WTC11 (cell line): ENCODE data around the gene ANKRD33B. TPM values are rescaled to one million over a fixed set of nuclear protein-coding genes. Genes with fewer than 3 reads are reported as not detected.

Source experiments
- ATAC-seq: fragments of 200-7000 bp; cut with Tn5 transposase; 2 replicates; pipeline ENCODE4 v1.10.0; 2021; ENCODE audit warnings: mild to moderate bottlenecking, moderate library complexity
- CTCF ChIA-PET: fragments of 300-600 bp; sonication (Branson Sonifier 250); formaldehyde crosslinking; loops from one replicate; lab custom pipeline; 2021; ENCODE audit warnings: antibody characterized with exemption; lab: Charles Lee
- POLR2A ChIA-PET: fragments of 350-600 bp; sonication (Branson Sonifier 250); formaldehyde crosslinking; loops from one replicate; lab custom pipeline; 2021; ENCODE audit warnings: antibody characterized with exemption; lab: Charles Lee
- DNase-seq: peaks from one replicate; pipeline ENCODE4 v3.0.0; 2021; ENCODE audit warnings: low spot score
- H3K27ac Mint-ChIP-seq: 2 replicates; pipeline ENCODE4 v1.8.0; 2021; ENCODE audit warnings: mixed read lengths
- H3K27me3 Mint-ChIP-seq: 2 replicates; pipeline ENCODE4 v1.8.0; 2021; ENCODE audit warnings: low read depth, mild to moderate bottlenecking, moderate library complexity, mixed read lengths
- H3K36me3 Mint-ChIP-seq: 2 replicates; pipeline ENCODE4 v1.8.0; 2021; ENCODE audit warnings: mixed read lengths
- H3K4me1 Mint-ChIP-seq: 2 replicates; pipeline ENCODE4 v1.8.0; 2022; ENCODE audit warnings: mixed read lengths
- H3K4me3 Mint-ChIP-seq: 2 replicates; pipeline ENCODE4 v1.8.0; 2021; ENCODE audit warnings: mild to moderate bottlenecking, moderate library complexity, mixed read lengths
- H3K9me3 Mint-ChIP-seq: 2 replicates; pipeline ENCODE4 v1.8.0; 2021; ENCODE audit warnings: mixed read lengths
- ATF1 ChIP-seq: sonication (generic); formaldehyde crosslinking; IDR thresholded peaks from 2 replicates; pipeline ENCODE4 v1.8.1; 2023; ENCODE audit warnings: mild to moderate bottlenecking, moderate library complexity, missing genetic modification reagents
- CBFB ChIP-seq: sonication (generic); formaldehyde crosslinking; IDR thresholded peaks from 2 replicates; pipeline ENCODE4 v1.8.1; 2022; ENCODE audit warnings: mild to moderate bottlenecking, low read depth, missing genetic modification reagents
- CREB1 ChIP-seq: sonication (generic); formaldehyde crosslinking; IDR thresholded peaks from 2 replicates; pipeline ENCODE4 v1.8.0; 2023; ENCODE audit warnings: mild to moderate bottlenecking, missing genetic modification reagents
- EMX1 ChIP-seq: fragments of 250-450 bp; sonication (Bioruptor Pico); IDR thresholded peaks from 2 replicates; pipeline ENCODE4 v1.8.0; 2021; ENCODE audit warnings: mild to moderate bottlenecking
- FOXJ3 ChIP-seq: sonication (generic); formaldehyde crosslinking; IDR thresholded peaks from 2 replicates; pipeline ENCODE4 v1.9.0; 2021; ENCODE audit warnings: missing genetic modification reagents, mild to moderate bottlenecking, borderline replicate concordance
- MXD4 ChIP-seq: fragments of 250-450 bp; sonication (Bioruptor Pico); IDR thresholded peaks from 2 replicates; pipeline ENCODE4 v1.8.0; 2021; ENCODE audit warnings: mild to moderate bottlenecking, moderate library complexity, borderline replicate concordance
- MYBL2 ChIP-seq: sonication (generic); formaldehyde crosslinking; IDR thresholded peaks from 2 replicates; pipeline ENCODE4 v1.8.1; 2023; ENCODE audit warnings: mild to moderate bottlenecking, moderate library complexity, missing genetic modification reagents
- NR1H2 ChIP-seq: sonication (generic); formaldehyde crosslinking; IDR thresholded peaks from 2 replicates; pipeline ENCODE4 v1.9.0; 2021; ENCODE audit warnings: mild to moderate bottlenecking, moderate library complexity, missing genetic modification reagents
- NR2C2 ChIP-seq: sonication (generic); formaldehyde crosslinking; IDR thresholded peaks from 2 replicates; pipeline ENCODE4 v1.8.0; 2022; ENCODE audit warnings: mild to moderate bottlenecking, missing genetic modification reagents
- NR3C1 ChIP-seq: sonication (generic); formaldehyde crosslinking; conservative IDR thresholded peaks from 2 replicates; pipeline ENCODE4 v1.8.1; 2023; ENCODE audit warnings: low read depth, mild to moderate bottlenecking, missing genetic modification reagents
- PRRX2 ChIP-seq: fragments of 250-450 bp; sonication (Bioruptor Pico); IDR thresholded peaks from 2 replicates; pipeline ENCODE4 v1.8.0; 2021; ENCODE audit warnings: mild to moderate bottlenecking
- RORB ChIP-seq: fragments of 250-450 bp; sonication (Bioruptor Pico); IDR thresholded peaks from 2 replicates; pipeline ENCODE4 v1.9.0; 2021; ENCODE audit warnings: mild to moderate bottlenecking
- SMAD4 ChIP-seq: sonication (generic); formaldehyde crosslinking; IDR thresholded peaks from 2 replicates; pipeline ENCODE4 v1.8.0; 2022; ENCODE audit warnings: mild to moderate bottlenecking, missing genetic modification reagents
- SP1 ChIP-seq: sonication (generic); formaldehyde crosslinking; conservative IDR thresholded peaks from 2 replicates; pipeline ENCODE4 v1.8.1; 2022; ENCODE audit warnings: missing genetic modification reagents
- TCF7 ChIP-seq: sonication (generic); formaldehyde crosslinking; IDR thresholded peaks from 2 replicates; pipeline ENCODE4 v1.8.0; 2022; ENCODE audit warnings: mild to moderate bottlenecking, low read depth, missing genetic modification reagents, moderate library complexity
- TEAD1 ChIP-seq: sonication (generic); formaldehyde crosslinking; IDR thresholded peaks from 2 replicates; pipeline ENCODE4 v1.8.0; 2022; ENCODE audit warnings: mild to moderate bottlenecking, missing genetic modification reagents
- TP53 ChIP-seq: sonication (generic); formaldehyde crosslinking; IDR thresholded peaks from 2 replicates; pipeline ENCODE4 v1.8.1; 2023; ENCODE audit warnings: mild to moderate bottlenecking, missing genetic modification reagents
- ZNF121 ChIP-seq: sonication (generic); formaldehyde crosslinking; IDR thresholded peaks from 2 replicates; pipeline ENCODE4 v1.8.0; 2023; ENCODE audit warnings: missing genetic modification reagents
- ZNF219 ChIP-seq: sonication (generic); formaldehyde crosslinking; IDR thresholded peaks from 2 replicates; pipeline ENCODE4 v1.8.0; 2023; ENCODE audit warnings: missing genetic modification reagents, mild to moderate bottlenecking, borderline replicate concordance
- ZNF232 ChIP-seq: sonication (generic); formaldehyde crosslinking; IDR thresholded peaks from 2 replicates; pipeline ENCODE4 v1.8.0; 2022; ENCODE audit warnings: mild to moderate bottlenecking, missing genetic modification reagents
- ZNF423 ChIP-seq: fragments of 250-450 bp; sonication (Bioruptor Pico); IDR thresholded peaks from 2 replicates; pipeline ENCODE4 v2.1.2; 2022; ENCODE audit warnings: mild to moderate bottlenecking, moderate library complexity
- total RNA-seq: library from RNA; stranded (reverse); gene quantifications from 3 replicates; pipeline ENCODE4 v1.2.3, GENCODE V29; 2021
- TF ChIP-seq, protein P1 (sequence below): sonication (generic); formaldehyde crosslinking; IDR thresholded peaks from 2 replicates; pipeline ENCODE4 v1.8.1; 2022; ENCODE audit warnings: missing genetic modification reagents, borderline replicate concordance
- TF ChIP-seq, protein P2 (sequence below): fragments of 250-450 bp; sonication (Bioruptor Pico); IDR thresholded peaks from 2 replicates; pipeline ENCODE4 v1.9.0; 2021; ENCODE audit warnings: moderate library complexity, mild to moderate bottlenecking, inconsistent platforms, borderline replicate concordance
- TF ChIP-seq, protein P3 (sequence below): sonication (generic); formaldehyde crosslinking; IDR thresholded peaks from 2 replicates; pipeline ENCODE4 v1.8.0; 2022; ENCODE audit warnings: mild to moderate bottlenecking, missing genetic modification reagents
- TF ChIP-seq, protein P4 (sequence below): fragments of 250-450 bp; sonication (Bioruptor Pico); IDR thresholded peaks from 2 replicates; pipeline ENCODE4 v1.9.0; 2021; ENCODE audit warnings: mild to moderate bottlenecking
- TF ChIP-seq, protein P5 (sequence below): sonication (generic); formaldehyde crosslinking; IDR thresholded peaks from 2 replicates; pipeline ENCODE4 v1.8.0; 2022; ENCODE audit warnings: mild to moderate bottlenecking, missing genetic modification reagents
- TF ChIP-seq, protein P6 (sequence below): fragments of 200-600 bp; IDR thresholded peaks from 2 replicates; pipeline ENCODE4 v1.8.0; 2022; ENCODE audit warnings: antibody characterized with exemption
- TF ChIP-seq, protein P7 (sequence below): sonication (generic); formaldehyde crosslinking; IDR thresholded peaks from 2 replicates; pipeline ENCODE4 v1.8.0; 2023; ENCODE audit warnings: missing genetic modification reagents
- TF ChIP-seq, protein P8 (sequence below): sonication (generic); formaldehyde crosslinking; IDR thresholded peaks from 2 replicates; pipeline ENCODE4 v1.8.1; 2022; ENCODE audit warnings: mild to moderate bottlenecking, moderate library complexity, missing genetic modification reagents

The ANKRD33B gene
- total RNA-seq, 1 experiment from 2014 or later = 9.2 TPM

DNA sequence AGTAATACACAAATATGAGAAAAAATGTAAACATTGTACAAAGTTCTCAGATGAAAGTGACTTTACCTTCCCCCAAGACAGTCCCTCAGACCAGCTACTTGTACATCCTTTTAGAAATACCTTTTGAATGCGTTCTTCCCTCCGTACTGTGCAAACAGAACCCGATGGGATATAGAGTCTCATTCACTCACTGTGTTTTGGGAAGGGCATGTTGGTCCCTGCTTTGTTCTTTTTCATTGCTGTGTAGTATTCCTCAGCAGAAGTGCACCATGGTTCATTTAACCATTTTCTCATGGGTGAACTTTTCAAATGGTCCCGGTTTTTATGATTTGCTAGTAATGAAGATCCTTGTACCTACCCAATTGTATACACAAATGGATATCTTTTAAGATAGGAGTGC, 94.4 kb downstream of the ANKRD33B start (continued):
- TF ChIP-seq FOXJ3 (no peak), NR2C2 (CRISPR knock-in tag) (no peak), MXD4 (CRISPR knock-in tag) (no peak), ZNF232 (CRISPR knock-in tag) (no peak), NR3C1 (CRISPR knock-in tag) (no peak)
- TF ChIP-seq, protein P1, sequence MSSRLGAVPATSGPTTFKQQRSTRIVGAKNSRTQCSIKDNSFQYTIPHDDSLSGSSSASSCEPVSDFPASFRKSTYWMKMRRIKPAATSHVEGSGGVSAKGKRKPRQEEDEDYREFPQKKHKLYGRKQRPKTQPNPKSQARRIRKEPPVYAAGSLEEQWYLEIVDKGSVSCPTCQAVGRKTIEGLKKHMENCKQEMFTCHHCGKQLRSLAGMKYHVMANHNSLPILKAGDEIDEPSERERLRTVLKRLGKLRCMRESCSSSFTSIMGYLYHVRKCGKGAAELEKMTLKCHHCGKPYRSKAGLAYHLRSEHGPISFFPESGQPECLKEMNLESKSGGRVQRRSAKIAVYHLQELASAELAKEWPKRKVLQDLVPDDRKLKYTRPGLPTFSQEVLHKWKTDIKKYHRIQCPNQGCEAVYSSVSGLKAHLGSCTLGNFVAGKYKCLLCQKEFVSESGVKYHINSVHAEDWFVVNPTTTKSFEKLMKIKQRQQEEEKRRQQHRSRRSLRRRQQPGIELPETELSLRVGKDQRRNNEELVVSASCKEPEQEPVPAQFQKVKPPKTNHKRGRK (CRISPR knock-in tag) = no peak
- TF ChIP-seq, protein P2, sequence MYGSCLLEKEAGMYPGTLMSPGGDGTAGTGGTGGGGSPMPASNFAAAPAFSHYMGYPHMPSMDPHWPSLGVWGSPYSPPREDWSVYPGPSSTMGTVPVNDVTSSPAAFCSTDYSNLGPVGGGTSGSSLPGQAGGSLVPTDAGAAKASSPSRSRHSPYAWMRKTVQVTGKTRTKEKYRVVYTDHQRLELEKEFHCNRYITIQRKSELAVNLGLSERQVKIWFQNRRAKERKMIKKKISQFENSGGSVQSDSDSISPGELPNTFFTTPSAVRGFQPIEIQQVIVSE (CRISPR knock-in tag) = no peak

DNA sequence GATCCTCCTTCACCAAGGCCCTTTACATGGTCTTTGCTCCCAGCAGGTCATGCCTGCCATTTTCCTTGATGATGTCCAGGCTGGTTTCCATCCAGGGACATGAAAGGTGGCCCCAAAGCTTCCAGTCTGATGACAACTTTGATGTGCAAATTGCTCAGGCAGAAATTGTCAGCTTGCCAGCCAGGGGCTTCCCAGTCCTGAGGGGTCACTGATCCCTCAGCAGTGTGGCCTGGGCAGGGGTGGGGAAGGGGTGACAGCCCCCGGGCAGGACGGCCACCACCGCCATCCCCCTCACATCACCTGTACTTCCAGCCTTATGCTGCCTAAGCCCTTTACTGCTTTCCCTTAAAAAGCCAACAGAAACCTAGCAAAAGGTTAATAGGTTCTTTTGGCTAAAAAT, 96.3 kb downstream of the ANKRD33B start:
- ATAC-seq (no peak), DNase-seq (no peak)
- ChIA-PET CTCF (interaction anchor here (0.8 kb wide), 1 partner anchor 32 kb away, joined by 3 read pairs; no protein-coding TSS in a partner anchor), POLR2A (no interaction called here)
- Mint-ChIP-seq H3K36me3 (no peaks in the 10 kb centered on the region), H3K4me3 (no peak overlapping the region), H3K27me3 (no peaks in the 10 kb centered on the region), H3K27ac (no peak overlapping the region), H3K4me1 (peaks cover 26% of the 10 kb centered on the region), H3K9me3 (peaks cover 5% of the 10 kb centered on the region)
- no peak for TF ChIP-seq PRRX2 (CRISPR knock-in tag)
- TF ChIP-seq CBFB = no peak
- no peak for TF ChIP-seq SP1 (CRISPR knock-in tag)
- no peak for TF ChIP-seq CREB1 (CRISPR knock-in tag)
- TF ChIP-seq TP53 (CRISPR knock-in tag) = no peak
- no peak for TF ChIP-seq MYBL2 (CRISPR knock-in tag)
- TF ChIP-seq, protein P3, sequence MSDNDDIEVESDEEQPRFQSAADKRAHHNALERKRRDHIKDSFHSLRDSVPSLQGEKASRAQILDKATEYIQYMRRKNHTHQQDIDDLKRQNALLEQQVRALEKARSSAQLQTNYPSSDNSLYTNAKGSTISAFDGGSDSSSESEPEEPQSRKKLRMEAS (CRISPR knock-in tag) = no peak
- TF ChIP-seq NR1H2 (CRISPR knock-in tag) = no peak
- TF ChIP-seq RORB = no peak
- TF ChIP-seq, protein P4, sequence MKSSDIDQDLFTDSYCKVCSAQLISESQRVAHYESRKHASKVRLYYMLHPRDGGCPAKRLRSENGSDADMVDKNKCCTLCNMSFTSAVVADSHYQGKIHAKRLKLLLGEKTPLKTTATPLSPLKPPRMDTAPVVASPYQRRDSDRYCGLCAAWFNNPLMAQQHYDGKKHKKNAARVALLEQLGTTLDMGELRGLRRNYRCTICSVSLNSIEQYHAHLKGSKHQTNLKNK (CRISPR knock-in tag) = no peak
- no peak for TF ChIP-seq TEAD1 (CRISPR knock-in tag)
- TF ChIP-seq SMAD4 = no peak
- no peak for TF ChIP-seq ZNF121
- no peak for TF ChIP-seq ZNF232 (CRISPR knock-in tag)

DNA sequence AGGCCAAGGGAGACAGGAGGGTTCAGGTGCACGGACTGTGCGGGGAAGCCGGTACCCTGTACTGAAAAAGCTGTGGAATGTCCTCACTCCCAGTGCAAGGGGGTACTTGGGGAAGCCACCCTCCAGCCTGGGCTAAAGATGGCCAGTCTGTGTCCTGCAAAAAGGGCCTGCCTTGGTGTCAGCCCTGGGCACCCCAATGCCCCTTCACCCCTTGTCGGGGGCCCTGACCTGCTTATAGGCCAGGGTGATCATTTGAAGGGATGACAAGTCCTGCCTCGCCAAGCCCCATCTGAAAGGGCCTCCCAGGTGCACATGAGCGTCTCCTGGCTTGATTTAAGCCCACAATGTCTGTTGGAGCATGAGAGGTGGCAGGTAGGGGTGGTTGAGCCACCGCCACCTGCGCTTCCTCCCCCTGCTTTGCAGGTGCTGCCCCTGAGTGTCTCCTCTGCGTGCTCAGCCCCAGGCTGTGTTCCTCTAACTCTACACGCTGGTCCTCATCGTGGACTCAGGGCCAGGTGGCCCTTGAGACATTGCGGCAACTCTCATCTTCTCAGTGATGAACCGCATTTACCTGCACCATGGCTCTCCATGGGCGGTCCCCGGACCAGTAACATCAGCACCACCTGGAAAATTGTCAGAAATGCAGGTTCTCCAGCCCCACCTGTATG, 97.0 kb downstream of the ANKRD33B start:
- Mint-ChIP-seq H3K4me1 (peaks cover 20% of the 10 kb centered on the region), H3K36me3 (no peaks in the 10 kb centered on the region), H3K27me3 (no peaks in the 10 kb centered on the region), H3K4me3 (no peak overlapping the region), H3K27ac (no peak overlapping the region), H3K9me3 (peaks cover 5% of the 10 kb centered on the region)
- ChIA-PET CTCF (interaction anchor here (0.8 kb wide), 1 partner anchor 33 kb away, joined by 3 read pairs; no protein-coding TSS in a partner anchor), POLR2A (no interaction called here)
- no peak for ATAC-seq
- no peak for DNase-seq
- no peak for TF ChIP-seq EMX1
- TF ChIP-seq, protein P5, sequence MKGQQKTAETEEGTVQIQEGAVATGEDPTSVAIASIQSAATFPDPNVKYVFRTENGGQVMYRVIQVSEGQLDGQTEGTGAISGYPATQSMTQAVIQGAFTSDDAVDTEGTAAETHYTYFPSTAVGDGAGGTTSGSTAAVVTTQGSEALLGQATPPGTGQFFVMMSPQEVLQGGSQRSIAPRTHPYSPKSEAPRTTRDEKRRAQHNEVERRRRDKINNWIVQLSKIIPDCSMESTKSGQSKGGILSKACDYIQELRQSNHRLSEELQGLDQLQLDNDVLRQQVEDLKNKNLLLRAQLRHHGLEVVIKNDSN (CRISPR knock-in tag) = no peak
- TF ChIP-seq ATF1 (CRISPR knock-in tag) = no peak
- no peak for TF ChIP-seq TCF7 (CRISPR knock-in tag)
- TF ChIP-seq, protein P6, sequence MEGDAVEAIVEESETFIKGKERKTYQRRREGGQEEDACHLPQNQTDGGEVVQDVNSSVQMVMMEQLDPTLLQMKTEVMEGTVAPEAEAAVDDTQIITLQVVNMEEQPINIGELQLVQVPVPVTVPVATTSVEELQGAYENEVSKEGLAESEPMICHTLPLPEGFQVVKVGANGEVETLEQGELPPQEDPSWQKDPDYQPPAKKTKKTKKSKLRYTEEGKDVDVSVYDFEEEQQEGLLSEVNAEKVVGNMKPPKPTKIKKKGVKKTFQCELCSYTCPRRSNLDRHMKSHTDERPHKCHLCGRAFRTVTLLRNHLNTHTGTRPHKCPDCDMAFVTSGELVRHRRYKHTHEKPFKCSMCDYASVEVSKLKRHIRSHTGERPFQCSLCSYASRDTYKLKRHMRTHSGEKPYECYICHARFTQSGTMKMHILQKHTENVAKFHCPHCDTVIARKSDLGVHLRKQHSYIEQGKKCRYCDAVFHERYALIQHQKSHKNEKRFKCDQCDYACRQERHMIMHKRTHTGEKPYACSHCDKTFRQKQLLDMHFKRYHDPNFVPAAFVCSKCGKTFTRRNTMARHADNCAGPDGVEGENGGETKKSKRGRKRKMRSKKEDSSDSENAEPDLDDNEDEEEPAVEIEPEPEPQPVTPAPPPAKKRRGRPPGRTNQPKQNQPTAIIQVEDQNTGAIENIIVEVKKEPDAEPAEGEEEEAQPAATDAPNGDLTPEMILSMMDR = no peak
- no peak for TF ChIP-seq SMAD4
- TF ChIP-seq, protein P7, sequence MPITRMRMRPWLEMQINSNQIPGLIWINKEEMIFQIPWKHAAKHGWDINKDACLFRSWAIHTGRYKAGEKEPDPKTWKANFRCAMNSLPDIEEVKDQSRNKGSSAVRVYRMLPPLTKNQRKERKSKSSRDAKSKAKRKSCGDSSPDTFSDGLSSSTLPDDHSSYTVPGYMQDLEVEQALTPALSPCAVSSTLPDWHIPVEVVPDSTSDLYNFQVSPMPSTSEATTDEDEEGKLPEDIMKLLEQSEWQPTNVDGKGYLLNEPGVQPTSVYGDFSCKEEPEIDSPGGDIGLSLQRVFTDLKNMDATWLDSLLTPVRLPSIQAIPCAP (CRISPR knock-in tag) = no peak
- TF ChIP-seq ZNF219 (CRISPR knock-in tag) = no peak
- no peak for TF ChIP-seq ZNF423
- TF ChIP-seq, protein P8, sequence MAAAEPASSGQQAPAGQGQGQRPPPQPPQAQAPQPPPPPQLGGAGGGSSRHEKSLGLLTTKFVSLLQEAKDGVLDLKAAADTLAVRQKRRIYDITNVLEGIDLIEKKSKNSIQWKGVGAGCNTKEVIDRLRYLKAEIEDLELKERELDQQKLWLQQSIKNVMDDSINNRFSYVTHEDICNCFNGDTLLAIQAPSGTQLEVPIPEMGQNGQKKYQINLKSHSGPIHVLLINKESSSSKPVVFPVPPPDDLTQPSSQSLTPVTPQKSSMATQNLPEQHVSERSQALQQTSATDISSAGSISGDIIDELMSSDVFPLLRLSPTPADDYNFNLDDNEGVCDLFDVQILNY = no peak
